Suprapubic skin (tissue), 4 donors: ENCODE results near the gene LCE1D. TPM values are rescaled to one million over a fixed set of nuclear protein-coding genes. Genes with fewer than 3 reads are reported as not detected.

Source experiments
- DNase-seq, 2 donors: peaks; one replicate each; pipeline ENCODE4 v3.0.0-alpha.2; 2019; ENCODE audit warnings: low spot score in 2 of 2
- H3K27ac ChIP-seq: fragments of 200-600 bp; sonication (generic); one replicate; pipeline ENCODE4 v1.5.1; 2019
- H3K27me3 ChIP-seq: fragments of 200-600 bp; sonication (generic); one replicate; pipeline ENCODE4 v1.5.1; 2019
- H3K36me3 ChIP-seq: fragments of 200-600 bp; sonication (generic); one replicate; pipeline ENCODE4 v1.5.1; 2019
- H3K4me1 ChIP-seq: fragments of 200-600 bp; sonication (generic); one replicate; pipeline ENCODE4 v1.5.1; 2019
- H3K4me3 ChIP-seq: fragments of 200-600 bp; sonication (generic); one replicate; pipeline ENCODE4 v1.5.1; 2019; ENCODE audit warnings: mild to moderate bottlenecking
- H3K9me3 ChIP-seq: fragments of 200-600 bp; sonication (generic); one replicate; pipeline ENCODE4 v1.5.1; 2019
- EP300 ChIP-seq: sonication (generic); formaldehyde crosslinking; IDR thresholded peaks from one replicate; pipeline ENCODE4 v1.6.1; 2017; ENCODE audit warnings: antibody characterized with exemption
- POLR2A ChIP-seq, 2 donors: fragments of 450-650 bp; IDR thresholded peaks; one replicate each; pipeline ENCODE4 v1.6.1; 2017; ENCODE audit warnings: antibody characterized with exemption in 2 of 2, mild to moderate bottlenecking in 2 of 2, moderate library complexity in 2 of 2
- POLR2AphosphoS5 ChIP-seq, 3 donors: sonication (generic); formaldehyde crosslinking; IDR thresholded peaks; one replicate each; pipeline ENCODE4 v1.6.1; 2017; ENCODE audit warnings: antibody characterized with exemption in 3 of 3
- WGBS: methylation state at CpG from one replicate; pipeline ENCODE4 v1.1.5; 2018; 5-methylcytosine and 5-hydroxymethylcytosine counted together
- total RNA-seq, 4 donors: library from RNA; depleted of rRNA; stranded (reverse); fragments of >200 nt; gene quantifications; one replicate each; pipeline ENCODE4 v1.1.0, GENCODE V29; 2016
- TF ChIP-seq, protein P1 (sequence below), 2 donors: fragments of 200-600 bp in 1 of 2; fragments of 450-650 bp in 1 of 2; sonication (generic) in 1 of 2; IDR thresholded peaks; one replicate each; pipeline ENCODE4 v1.5.1; 2016 to 2019; ENCODE audit warnings: antibody characterized with exemption in 2 of 2, mild to moderate bottlenecking in 1 of 2, moderate library complexity in 1 of 2

Gene LCE1D, protein sequence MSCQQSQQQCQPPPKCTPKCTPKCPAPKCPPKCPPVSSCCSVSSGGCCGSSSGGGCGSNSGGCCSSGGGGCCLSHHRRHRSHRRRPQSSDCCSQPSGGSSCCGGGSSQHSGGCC
- 100 to 1,000 TPM in 2 of 4 donors, 10 to 100 TPM in 2; 32.8 to 203 (median 101) TPM for total RNA-seq

DNA sequence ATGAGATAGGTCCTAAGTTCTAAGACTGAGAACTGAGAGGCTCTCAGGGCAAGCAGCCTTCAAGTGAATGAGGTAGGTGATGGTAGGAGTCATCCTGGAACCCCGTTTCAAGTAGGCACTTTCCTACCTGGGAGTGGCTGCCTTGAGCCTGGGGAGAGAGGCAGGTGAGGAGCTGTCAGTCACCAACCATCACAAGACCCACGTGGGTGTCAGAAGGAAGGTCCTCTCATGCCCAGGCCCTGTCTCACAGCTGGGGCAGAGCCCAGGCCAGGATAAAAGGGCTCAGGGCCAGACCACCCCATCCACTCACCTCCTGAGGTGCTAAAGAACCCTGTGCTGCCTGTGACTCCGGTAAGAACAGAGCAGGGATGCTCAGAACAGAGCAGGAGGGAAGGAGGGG lies at the start of gene LCE1D:
LCE1D (plus strand) TSS at position 301 of the 400 bp plus-strand sequence. CDS start 1,074 bp downstream, outside the sequence.
- no peak for DNase-seq
- no peak for TF ChIP-seq EP300
- TF ChIP-seq, protein P1, sequence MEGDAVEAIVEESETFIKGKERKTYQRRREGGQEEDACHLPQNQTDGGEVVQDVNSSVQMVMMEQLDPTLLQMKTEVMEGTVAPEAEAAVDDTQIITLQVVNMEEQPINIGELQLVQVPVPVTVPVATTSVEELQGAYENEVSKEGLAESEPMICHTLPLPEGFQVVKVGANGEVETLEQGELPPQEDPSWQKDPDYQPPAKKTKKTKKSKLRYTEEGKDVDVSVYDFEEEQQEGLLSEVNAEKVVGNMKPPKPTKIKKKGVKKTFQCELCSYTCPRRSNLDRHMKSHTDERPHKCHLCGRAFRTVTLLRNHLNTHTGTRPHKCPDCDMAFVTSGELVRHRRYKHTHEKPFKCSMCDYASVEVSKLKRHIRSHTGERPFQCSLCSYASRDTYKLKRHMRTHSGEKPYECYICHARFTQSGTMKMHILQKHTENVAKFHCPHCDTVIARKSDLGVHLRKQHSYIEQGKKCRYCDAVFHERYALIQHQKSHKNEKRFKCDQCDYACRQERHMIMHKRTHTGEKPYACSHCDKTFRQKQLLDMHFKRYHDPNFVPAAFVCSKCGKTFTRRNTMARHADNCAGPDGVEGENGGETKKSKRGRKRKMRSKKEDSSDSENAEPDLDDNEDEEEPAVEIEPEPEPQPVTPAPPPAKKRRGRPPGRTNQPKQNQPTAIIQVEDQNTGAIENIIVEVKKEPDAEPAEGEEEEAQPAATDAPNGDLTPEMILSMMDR (IDR thresholded peaks at IDR 0.05), result no peak
- TF ChIP-seq POLR2A (IDR thresholded peaks at IDR 0.05), result no peak
- no peak for TF ChIP-seq POLR2AphosphoS5 (IDR thresholded peaks at IDR 0.05)
- Histone ChIP-seq H3K4me3 (no peak within 1 kb of the TSS), H3K9me3 (no peaks in the 10 kb centered on the region), H3K27ac (no peak within 1 kb of the TSS), H3K36me3 (no peaks in the 10 kb centered on the region), H3K4me1 (no peaks in the 10 kb centered on the region), H3K27me3 (no peaks in the 10 kb centered on the region)
- 56% methylated on average over 3 of the region's 3 CpGs for WGBS

DNA sequence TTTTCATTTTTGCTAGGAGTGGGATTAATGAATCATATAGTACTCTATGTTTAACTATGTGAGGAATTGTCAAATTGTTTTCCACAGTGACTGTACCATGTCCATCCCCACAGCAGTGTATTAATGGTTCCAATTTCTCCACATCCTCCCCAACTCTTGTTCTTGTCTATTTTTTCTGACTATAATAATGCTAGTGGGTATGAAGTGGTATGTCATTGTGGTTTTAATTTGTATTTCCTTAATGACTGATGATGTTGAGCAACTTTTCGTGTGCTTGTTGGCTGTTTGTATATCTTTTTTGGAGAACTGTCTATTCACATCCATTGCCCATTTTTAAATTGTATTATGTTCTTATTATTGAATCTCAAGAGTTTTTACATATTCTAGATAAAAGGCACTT lies 48.7 kb upstream of the LCE1D start:
- WGBS, result 51% methylated on average over 1 of the region's 1 CpG
- no peak for DNase-seq
- H3K4me1 ChIP-seq, result no peaks in the 10 kb centered on the region
- H3K27ac ChIP-seq, result no peak overlapping the region
- no peaks in the 10 kb centered on the region for H3K9me3 ChIP-seq
- H3K36me3 ChIP-seq, result no peaks in the 10 kb centered on the region
- no peak for TF ChIP-seq POLR2A (IDR thresholded peaks at IDR 0.05)
- TF ChIP-seq, protein P1 (IDR thresholded peaks at IDR 0.05), result no peak
- no peak for TF ChIP-seq EP300
- TF ChIP-seq POLR2AphosphoS5 (IDR thresholded peaks at IDR 0.05), result no peak
- H3K4me3 ChIP-seq, result no peak overlapping the region
- H3K27me3 ChIP-seq, result no peaks in the 10 kb centered on the region

DNA sequence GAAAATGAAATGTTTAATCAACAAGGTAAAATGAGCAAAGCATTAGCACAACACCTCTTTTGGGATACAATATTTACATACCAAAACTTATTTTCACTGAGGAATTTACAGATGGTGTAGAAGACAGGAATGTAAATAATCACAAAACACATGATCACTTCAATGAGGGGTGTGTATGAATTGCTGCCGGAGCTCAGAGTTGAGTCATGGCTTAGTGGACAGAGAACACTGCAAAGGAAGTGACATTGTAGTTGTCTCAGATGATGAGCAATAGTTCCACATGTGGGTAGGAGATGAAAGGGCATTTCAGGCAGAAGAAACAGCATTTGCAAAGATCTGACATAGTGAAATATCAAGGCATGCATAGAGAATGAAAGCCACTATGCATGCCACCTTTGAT lies 44.3 kb upstream of the LCE1D start:
- no peaks in the 10 kb centered on the region for H3K27me3 ChIP-seq
- no peak overlapping the region for H3K27ac ChIP-seq

DNA sequence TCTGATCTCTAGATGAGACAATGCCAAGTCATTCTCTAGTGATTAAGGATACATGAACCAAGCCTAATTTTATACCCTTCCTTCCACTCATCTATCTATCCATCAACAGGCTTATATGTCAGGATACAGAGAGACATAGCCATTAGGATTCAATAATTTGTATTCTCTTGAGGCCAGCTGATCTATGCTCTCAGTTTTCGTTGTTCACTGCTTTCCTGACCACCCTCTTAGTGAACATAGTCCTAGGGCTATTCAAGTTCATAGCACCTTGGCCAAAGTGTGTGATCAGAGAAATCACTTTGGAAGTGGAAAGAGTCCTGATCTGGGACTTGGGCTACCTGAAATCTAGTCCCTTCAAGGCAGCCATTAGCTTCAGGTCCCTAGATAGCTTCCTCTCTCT lies 42.9 kb upstream of the LCE1D start:
- Histone ChIP-seq H3K27me3 (no peaks in the 10 kb centered on the region), H3K27ac (no peak overlapping the region), H3K36me3 (no peaks in the 10 kb centered on the region), H3K4me1 (peaks cover 4% of the 10 kb centered on the region), H3K9me3 (no peaks in the 10 kb centered on the region), H3K4me3 (no peak overlapping the region)
- TF ChIP-seq POLR2AphosphoS5 (IDR thresholded peaks at IDR 0.05) (no peak), POLR2A (IDR thresholded peaks at IDR 0.05) (no peak), EP300 (no peak)
- TF ChIP-seq, protein P1 (IDR thresholded peaks at IDR 0.05), result no peak
- no peak for DNase-seq
- WGBS, result 60% methylated on average over 1 of the region's 1 CpG

More for the DNA sequence above, 44.3 kb upstream of the LCE1D start:
- Histone ChIP-seq H3K4me3 (no peak overlapping the region), H3K9me3 (no peaks in the 10 kb centered on the region), H3K4me1 (peaks cover 4% of the 10 kb centered on the region), H3K36me3 (no peaks in the 10 kb centered on the region)
- 41% methylated on average over 1 of the region's 1 CpG for WGBS
- DNase-seq, result no peak
- TF ChIP-seq POLR2A (IDR thresholded peaks at IDR 0.05) (no peak), POLR2AphosphoS5 (IDR thresholded peaks at IDR 0.05) (no peak), EP300 (no peak)
- TF ChIP-seq, protein P1 (IDR thresholded peaks at IDR 0.05), result no peak

DNA sequence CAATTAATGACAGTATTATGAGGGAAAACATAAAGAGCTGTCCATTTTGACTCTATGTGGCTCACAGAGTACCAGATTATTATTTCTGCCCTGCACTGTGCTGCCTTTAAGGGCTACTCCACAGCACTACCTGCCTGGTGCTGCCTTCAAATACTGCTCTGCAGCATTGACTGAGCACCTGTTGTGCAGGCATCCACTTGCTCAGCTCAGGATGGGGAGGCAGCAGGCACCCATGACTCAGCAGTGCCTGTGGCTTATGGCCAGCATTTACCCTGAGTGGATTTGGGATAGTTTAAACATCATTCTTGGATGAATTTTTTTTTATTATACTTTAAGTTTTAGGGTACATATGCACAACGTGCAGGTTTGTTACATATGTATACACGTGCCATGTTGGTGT lies 39.6 kb upstream of the LCE1D start:
- Histone ChIP-seq H3K27ac (no peak overlapping the region), H3K27me3 (no peaks in the 10 kb centered on the region), H3K9me3 (no peaks in the 10 kb centered on the region), H3K36me3 (no peaks in the 10 kb centered on the region), H3K4me3 (no peak overlapping the region), H3K4me1 (peaks cover 24% of the 10 kb centered on the region)
- WGBS, result 67% methylated on average over 2 of the region's 2 CpGs
- DNase-seq, result no peak
- TF ChIP-seq POLR2A (IDR thresholded peaks at IDR 0.05) (no peak), EP300 (no peak), POLR2AphosphoS5 (IDR thresholded peaks at IDR 0.05) (no peak)
- TF ChIP-seq, protein P1 (IDR thresholded peaks at IDR 0.05), result no peak
